ENCODE data around the gene CCNK.

CCNK gene

DNA sequence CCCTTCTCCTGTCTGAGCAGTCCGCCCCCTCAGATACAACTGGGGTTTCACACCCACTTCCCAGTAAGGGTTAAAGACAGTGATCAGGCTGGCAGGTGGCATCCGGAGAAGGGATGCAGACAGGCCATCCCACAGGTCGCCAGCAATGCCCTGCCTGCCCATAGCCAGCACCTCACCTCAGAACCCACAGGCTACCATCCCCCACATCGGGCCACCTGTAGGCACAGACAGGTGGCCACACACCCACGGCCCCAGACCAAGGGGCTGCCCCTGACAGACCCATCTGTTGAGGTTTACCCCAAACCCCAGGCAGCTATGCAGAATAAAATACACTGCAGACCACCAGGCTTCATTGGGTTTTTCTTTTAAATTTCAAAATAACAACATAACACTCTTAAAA, 57.5 kb downstream of the CCNK start:
- no peak for DNase-seq

DNA sequence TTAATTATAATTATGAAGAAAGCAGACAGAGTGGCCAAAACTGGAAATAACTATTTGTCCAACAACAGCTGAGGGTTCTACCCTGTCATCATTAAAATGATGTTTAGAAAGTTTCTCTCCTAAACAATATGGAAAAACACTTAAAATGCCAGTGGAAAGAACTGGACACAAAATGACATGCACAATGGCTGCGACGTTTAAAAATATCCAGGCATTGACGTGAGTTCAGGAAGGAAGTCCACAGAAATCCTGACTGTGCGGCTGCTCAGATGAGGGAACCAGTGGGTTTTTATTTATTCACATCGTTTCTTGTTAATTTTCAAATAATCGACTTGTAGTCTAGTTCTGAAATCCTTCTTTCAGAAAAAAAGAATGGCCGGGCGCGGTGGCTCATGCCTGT, 58.3 kb downstream of the CCNK start:
- no peak for DNase-seq

DNA sequence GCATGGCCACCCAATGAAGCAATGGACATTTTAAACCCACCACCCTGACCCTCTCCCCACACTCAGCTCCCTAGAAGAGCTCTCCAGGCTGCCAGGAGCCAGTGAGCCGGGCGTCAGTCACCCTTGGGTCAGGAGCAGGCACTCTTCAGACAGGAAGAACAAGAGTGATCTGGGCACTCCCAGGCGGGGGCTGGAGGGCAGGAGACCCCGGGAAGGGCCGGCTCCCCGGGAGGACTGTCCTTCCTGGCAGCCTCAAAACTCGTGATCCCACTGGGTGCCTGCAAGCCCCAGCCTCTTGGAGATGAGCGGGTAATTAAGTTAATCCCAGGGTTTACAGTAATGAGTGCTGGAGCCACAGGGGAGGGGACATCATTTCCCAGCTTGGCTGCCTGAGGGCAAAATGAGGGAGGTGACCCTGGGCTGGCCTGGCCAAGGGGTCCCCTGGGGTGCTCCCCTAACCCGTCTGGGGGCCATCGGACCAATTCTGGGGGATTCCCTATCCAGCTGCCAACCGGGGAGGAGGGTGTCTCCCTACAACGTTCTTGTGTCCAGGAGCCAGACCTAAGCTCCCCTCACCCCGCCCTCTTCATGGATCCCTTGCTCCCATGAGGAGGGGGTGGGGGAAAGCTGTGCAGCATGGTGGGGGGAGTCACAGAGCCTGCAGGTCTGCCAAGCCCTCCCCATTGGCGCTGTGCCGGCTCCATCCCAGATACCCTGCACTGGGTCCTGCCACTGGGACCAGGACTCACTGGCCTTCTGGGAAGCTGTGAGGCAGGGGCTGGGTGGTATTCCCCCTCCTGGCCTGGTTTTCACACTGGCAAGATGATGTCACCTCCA, 59.2 kb downstream of the CCNK start:
- DNase-seq: no peak

DNA sequence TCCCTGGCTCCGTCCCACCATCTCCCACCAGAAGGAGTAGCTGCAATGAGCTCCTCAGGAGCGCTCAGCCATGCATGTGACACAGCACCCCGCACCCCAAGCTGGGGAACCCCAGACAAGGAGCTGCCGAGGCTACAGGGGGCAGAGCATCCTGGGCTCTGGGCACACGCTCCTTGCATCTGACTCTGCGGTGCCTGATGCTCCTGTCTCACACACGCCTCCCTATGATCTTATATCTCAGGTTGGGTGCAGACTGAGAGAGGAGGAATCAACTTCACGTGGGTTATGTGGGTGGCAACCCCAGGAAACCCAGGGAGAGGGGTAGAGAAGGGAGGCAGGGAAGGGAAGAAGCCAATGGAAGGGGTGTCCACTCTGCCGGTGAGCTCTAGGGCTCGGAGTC, 60.0 kb downstream of the CCNK start:
- no peak for DNase-seq

DNA sequence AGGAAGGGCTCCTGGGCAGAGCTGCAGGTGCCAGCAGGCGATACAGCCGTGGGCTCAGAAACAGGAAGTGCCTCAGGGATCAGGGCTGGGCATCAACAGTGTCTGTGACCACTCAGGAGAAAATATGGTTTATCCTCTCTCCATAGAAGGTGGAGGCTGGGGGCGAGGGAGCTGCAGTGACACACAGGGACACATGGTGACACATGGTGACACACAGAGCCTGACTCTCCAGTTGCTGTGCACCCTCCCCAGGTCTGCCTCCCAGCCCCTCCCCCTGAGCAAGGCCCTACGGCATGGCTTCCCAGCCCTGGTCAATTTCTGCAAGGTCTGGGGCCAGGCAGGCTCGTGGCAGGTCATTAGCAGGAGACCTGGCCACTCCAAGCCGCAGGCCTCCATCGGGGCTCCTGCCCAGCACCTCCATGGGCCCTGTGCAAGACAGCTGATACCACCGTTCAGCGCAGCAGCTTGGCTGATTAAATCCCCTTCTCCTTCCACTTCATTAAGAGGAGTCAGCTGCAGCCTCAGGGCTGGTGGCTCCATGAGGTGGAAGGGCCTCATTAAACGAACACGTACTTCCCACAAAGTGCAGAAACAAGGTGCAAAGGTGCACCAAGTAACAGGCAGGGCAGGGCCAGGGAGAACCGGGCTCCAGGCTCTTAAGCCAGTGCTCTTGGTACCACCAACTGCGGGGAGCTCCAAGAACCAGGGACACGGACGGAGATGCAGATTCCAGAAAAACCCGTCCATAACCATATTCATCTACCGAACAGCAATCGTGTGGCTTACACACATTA, 60.7 kb downstream of the CCNK start:
- no peak for DNase-seq

DNA sequence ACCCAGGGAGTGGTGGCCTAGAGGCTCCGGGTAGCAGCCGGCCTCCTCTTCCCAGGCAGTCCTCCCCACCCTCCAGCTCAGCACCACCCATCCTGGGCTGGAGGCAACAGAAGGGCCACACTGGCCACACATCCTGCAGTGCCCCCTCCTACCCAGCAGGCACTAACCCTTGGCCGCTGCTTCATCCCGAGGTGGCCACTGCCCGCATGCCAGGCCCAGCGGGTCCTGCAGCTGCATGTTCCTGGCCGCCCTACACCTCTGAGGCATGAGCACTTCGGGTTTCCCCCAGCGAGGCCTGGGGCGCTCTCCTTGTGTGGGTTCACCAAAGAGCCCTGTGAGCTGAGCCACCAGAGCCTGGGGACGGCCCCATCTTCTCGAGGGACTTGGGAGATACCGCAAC, 61.4 kb downstream of the CCNK start:
- DNase-seq: no peak

DNA sequence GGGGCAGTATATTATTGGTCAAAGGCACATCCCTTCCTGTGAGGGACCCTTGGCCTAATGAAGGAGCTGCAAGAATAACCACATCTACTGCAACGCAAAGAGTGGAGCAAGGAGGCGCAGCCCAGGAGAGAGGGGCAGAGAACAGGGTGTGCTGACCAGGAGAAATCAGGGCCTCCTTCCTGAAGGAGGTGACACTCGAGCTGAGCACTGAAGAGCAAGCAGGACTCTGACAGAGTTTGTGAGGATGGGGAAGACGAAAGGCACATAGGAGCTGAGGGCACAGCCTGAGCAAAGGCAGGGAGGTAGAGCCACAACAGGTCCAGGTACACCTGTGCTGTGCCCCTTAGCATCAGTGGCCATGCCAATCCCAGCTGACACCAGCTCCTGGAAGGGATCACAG, 62.2 kb downstream of the CCNK start:
- DNase-seq: no peak

DNA sequence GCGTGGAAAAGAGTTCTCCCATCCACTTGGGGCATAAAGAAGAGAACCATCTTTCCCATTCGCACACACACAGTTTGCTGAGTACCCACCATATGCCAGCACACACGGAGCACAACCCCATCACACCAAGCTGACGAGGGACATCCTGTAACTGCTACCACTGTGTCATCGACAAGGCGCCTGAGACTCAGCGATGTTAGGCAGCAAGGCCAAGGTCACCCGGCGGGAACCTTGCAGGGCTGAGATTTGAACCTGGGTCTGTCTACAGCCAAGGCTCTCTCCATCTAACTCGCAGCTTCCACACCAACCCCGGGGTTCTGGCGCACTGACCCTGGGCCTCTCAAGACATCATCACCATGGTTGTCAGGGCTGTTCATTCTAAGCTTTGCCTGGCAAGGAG, 62.8 kb downstream of the CCNK start:
- DNase-seq: no peak

DNA sequence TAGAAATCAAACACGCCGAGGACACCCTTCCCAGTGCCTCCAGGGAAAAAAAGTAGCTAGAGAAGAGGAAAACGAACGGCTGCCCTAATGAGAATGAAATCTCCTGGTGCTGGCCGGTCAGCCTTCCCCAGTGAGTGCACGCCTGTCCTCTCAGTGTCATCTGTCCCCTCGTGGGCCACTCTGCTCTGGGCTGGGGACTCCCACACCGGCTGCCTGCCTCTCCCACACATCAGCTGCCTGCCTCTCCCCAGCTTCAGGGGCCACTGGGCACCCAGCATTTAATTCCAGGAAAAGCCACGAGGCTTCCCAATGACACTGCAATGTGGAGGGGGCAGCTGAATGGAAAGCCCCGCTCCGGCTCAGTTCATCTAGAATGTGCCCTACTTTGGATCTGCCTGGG, 63.8 kb downstream of the CCNK start:
- DNase-seq: no peak

DNA sequence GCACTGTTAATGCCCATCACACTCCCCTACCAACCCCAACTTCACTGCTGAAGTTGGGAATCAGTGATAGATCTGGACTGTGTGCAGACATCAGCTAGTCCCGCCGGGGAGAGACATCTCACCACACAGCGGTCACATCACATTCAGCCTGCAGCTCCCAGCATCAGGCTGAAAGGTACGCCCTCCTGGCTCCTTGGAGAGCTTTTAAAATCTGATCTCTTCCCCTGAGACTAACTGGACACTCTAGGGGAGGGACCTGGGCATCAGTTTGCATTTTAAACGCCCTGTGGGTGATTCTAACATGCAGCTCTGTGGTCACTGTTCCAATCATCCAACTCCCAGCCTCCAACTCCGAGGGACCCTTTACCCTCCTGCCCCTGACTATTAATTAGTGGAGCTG, 64.4 kb downstream of the CCNK start:
- no peak for DNase-seq

DNA sequence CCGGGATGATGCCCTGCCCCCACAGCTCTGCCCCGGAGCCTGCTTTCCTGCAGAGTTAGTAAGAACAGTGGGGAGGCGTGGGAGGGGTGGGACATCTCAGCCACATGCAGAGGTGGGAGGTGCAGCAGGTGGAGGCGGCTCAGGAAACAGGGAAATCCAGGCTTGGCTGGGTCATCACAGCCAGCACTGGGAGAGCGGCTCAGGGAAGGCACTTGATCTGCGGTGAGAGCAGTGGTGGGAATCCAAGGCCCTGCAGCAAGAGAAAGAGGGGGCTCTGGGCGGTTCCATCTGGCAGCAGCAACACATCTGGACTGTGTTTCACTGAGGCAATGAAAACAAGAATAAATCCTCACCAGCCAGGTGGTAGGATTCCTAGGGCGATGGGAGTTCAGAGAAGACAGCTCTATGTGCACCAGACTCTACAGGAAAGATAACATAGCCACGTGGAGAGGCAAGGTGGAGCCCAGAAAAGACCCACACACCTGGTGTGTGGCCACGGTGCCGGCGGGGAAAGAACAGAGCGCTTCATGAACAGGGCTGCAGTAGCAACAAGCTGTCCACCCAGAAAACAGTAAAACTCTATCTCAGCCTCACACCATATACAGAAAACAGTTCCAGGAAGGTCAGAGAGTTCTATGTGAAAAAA, 65.1 kb downstream of the CCNK start:
- DNase-seq: peak; percentile 30

DNA sequence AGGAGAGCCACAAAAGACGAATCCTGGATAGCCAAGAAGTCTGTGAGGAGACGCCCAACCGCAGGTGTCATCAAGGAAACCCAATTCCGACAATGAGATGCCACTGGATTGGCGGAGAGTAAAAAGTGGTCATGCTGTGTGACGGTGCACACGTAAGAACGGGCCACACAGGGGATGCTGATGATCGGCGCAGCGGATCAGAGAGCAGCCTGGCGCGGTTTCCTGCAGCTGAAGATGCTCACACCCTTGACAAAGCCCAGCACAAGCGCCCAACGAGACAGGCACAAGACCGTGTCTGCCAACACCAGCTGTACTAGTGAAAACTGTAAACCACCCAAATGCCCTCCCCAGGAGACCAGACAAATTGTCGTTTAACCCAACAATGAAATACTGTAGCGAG, 67.0 kb downstream of the CCNK start:
- peak; percentile 50 for DNase-seq

DNA sequence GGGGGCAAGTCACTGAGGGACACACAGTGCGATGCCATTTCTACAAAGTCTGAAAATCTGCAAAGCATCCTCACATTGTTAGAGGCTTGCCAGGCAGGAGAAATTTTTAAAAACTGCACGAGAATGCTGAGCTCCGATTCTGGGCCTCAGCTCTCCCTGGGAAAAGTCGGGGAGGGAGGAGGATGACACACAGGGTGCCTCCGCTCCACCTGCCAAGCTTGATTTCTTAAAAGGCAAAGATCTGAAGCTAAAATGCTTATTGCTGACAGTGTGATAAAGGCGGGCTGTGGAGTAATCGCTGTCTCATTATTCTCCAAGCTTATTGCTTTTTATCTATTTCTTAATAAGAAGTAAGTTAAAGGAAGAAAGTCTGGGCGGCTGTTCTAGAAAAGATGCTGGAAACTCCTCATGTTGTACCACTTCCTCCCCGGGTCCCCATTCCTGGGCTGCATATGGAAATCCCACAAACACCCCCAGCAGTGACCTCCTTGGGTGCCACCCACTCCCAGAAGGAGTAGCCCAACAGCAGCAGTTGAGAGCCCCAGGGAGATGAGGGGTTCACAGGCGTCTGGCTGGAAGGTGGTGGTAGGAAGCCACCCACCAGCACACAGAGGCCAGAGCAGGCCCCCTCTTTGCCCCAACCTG, 67.8 kb downstream of the CCNK start:
- DNase-seq: no peak

DNA sequence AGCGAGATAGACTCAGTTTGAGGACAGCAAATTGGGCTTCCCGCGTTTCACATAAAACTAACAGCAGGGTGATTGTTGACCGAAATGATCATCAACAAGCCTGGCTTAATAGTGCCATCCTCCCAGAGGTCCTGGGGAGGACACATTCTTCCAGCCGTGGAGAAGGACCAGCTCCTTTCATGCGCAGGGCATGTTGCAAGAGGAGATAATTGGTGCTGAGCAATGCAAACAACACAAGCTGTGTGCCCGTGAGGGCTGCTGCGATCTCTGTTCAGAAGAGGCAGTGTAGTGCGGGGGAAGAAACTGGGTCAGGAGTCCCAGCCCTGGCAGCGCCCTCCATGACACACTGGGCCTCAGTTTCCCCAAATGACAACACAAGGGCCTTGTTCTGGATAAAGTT, 68.5 kb downstream of the CCNK start:
- no peak for DNase-seq

DNA sequence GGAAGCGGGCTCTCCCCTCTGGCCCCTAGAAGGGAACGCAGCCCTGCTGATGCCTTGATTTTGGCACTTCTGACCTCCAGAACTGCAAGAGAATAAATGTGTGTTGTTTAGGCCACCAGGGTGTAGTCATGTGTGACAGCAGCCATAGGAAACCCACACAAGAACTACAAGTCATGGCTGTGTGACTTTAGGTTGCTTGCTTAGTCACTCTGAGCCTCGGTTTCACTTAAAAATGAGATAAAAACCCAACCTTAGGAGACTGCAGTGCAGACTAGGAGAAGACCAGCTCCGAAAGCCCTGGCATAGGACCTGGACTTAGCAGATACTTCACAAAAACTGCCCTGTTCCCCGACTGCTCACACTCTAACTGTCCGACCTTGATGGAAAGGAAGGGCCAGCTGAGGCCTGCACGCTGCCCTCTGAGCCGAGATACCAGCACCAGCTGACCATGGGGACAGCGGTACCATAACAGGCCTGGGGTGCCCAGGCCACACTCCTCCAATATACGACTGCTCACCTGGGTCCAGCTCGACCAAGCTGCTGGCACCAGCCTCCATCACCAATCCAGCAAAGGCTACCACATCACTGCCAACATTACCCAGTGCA, 69.3 kb downstream of the CCNK start:
- DNase-seq: no peak

DNA sequence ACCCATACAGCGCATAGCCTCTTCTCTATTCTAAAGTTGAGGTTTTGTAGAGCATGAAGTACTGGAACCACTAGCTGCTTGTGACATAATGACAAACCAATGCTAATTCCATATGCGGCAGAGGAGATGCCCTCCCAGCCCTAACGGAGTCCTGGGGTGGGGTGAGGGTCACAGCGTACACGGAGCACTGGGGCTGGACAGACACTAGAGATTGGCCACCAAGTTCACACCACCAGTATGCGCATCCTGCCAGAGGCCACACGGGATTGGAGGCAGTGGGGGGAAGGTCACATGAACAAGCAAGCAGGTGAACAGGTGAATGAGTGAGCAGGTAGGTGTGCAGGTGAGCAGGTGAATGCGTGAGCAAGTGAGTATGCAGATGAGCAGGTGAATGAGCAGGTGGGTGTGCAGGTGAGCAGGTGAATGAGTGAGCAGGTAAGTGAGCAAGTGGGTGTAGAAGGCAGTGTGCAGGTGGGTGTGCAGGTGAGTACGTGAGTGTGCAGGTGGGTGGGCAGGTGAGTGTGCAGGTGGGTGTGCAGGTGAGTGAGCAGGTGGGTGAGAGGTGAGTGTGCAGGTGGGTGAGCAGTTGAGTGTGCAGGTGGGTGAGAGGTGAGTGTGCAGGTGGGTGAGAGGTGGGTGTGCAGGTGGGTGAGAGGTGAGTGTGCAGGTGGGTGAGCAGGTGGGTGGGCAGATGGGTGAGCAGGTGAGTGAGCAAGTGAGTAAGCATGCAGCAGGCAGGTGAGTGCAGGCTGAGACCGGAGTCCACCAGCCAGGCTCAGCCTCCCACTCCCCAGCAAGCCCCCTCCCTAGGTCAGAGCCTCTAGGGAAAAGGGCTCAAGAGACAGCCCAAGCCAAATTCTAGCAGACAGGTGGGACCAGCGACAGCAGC, 70.1 kb downstream of the CCNK start:
- no peak for DNase-seq

DNA sequence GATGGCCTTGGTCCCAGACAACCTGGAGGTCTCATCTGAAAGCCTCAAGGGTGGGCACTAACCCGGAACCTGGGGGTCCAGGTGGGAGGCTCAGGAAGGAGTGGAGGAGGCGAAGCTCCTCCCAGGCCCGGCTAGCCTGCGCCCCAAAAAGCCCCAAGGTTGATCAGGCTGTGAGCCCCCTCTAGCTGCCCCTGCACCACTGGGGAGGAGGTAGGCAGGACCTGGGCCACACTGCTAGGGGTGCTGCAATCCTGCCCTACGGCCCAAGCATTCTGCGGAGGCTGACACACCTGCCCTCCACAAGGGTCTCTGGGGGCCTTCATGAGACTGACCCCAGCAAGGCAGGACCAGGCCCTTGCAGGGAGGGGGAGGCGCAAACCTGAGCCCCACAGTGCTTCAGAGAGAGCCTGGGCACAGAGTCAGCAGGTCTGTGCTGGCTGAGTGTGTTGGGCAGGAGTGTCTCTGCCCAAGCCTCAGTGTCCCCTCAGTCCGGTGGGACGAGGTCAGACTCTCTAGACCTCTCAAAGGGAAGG, 70.9 kb downstream of the CCNK start:
- no peak for DNase-seq

DNA sequence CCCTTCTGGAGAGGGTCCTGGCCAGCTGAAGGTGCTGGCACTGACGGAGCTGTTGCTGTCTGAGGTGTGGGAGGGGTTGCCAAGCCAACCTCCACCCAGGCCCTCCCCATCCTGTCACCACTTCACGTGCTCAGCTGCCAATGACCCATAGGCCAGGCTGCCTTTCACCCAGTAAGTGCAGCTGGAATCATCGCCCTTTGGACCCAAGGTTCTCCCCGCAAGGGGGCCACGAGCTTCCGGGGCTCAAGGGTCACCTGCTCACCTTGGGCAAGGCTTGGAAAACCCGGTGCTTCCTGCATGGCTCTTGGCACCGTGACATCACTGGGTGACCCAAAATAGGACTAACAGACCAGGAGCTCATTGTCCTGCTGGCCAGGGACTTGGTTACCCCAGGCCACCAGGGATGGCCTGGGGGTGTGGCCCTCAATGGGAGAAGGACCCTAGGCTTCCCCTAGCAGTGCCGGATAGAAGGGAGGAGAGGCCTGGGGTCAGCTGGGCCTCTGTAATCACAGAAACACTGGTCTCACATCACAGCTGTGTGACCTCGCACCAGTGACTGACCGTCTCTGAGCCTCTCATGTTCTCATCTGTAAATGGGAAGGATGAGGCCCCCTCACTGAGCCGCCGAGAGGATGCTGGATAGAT, 71.5 kb downstream of the CCNK start:
- no peak for DNase-seq

DNA sequence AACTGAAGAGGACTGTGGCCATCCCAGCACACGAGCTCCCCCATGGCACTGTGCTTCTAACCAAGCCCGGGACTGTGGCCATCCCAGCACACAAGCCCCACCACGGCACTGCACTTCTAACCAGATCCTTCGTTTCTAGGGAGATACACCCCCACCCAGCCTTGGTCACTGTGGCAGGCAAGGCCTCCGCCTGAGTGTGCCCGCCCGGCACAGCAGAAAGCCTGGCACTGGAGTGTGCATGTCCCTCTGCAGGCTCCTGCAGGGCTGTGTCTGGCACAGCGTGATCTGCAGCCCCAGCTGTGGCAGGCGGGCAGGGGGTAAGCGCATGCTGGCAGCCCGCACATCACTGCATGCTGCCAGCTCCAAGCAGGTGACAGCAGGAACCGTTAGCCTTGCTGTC, 73.0 kb downstream of the CCNK start:
- peak; percentile 76 for DNase-seq

DNA sequence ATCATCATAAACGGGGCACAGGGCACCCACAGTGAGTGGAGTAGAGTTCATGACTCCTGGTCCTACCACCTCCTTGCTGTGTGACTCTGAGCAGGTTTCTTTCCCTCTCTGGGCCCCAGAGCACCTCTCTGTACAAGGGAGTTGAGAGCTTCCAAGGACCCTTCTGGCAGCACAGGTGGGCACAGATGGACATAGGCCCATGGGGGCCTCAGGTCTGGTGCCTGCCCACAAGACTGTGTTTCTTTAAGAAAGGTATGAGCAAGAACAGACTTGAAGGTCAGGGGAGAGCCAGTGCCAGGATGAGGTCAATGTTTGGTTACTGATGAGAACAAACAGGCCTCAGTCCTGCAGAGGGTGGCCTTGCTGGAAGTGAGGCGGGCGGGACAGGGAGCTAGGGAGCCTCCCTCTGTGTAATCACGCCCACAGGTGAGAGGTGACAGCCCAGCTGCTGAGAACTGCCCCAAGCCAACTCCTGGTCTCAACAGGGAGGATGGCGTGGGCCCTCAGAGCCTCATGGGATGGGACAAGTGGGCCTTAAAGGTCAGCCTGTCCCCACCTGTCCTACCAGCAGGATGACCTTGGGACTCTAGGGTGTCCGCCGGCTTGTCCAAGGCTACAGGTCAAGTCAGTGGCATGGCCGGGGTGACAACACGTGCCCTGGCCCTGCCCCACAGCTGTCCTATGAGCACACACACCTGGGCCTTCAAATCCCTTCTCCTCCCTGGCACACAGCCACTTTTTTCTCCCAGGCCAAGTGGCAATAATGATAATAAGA, 73.7 kb downstream of the CCNK start:
- DNase-seq: no peak

Measured in NCI-H1694 treated with DMSO at 0.1 percent for 48 hours (cell line).